ENCODE measurements around the gene BUB3.

BUB3 gene

GRCh38 chr10:123187781-123188180 lies 33.6 kb downstream of the BUB3 start:
- no peak overlapping the region for H3K4me3 ChIP-seq (ENCODE audit: control insufficient read depth, low read depth, low read length)
- TF ChIP-seq CTCF (IDR thresholded peaks at IDR 0.05; ENCODE audit: control insufficient read depth, insufficient read depth, low read depth, low read length, missing control alignments), result no peak

GRCh38 chr10:123191886-123192285 lies 37.7 kb downstream of the BUB3 start:
- DNase-seq (ENCODE audit: low read depth), result no peak
- no peak for TF ChIP-seq CTCF (IDR thresholded peaks at IDR 0.05; ENCODE audit: control insufficient read depth, insufficient read depth, low read depth, low read length, missing control alignments)
- H3K4me3 ChIP-seq (ENCODE audit: control insufficient read depth, low read depth, low read length), result no peak overlapping the region

More at GRCh38 chr10:123187781-123188180, 33.6 kb downstream of the BUB3 start:
- DNase-seq (ENCODE audit: low read depth), result no peak

GRCh38 chr10:123194056-123194455 lies 39.9 kb downstream of the BUB3 start:
- no peak for TF ChIP-seq CTCF (IDR thresholded peaks at IDR 0.05; ENCODE audit: control insufficient read depth, insufficient read depth, low read depth, low read length, missing control alignments)
- no peak for DNase-seq (ENCODE audit: low read depth)
- no peak overlapping the region for H3K4me3 ChIP-seq (ENCODE audit: control insufficient read depth, low read depth, low read length)

- no peak for TF ChIP-seq CTCF (IDR thresholded peaks at IDR 0.05; ENCODE audit: control insufficient read depth, insufficient read depth, low read depth, low read length, missing control alignments)
- H3K4me3 ChIP-seq (ENCODE audit: control insufficient read depth, low read depth, low read length), result no peak overlapping the region
- no peak for DNase-seq (ENCODE audit: low read depth)
Measured at GRCh38 chr10:123200531-123200930, 46.3 kb downstream of the BUB3 start.

GRCh38 chr10:123202506-123202905 lies 48.3 kb downstream of the BUB3 start:
- no peak overlapping the region for H3K4me3 ChIP-seq (ENCODE audit: control insufficient read depth, low read depth, low read length)
- no peak for TF ChIP-seq CTCF (IDR thresholded peaks at IDR 0.05; ENCODE audit: control insufficient read depth, insufficient read depth, low read depth, low read length, missing control alignments)
- DNase-seq (ENCODE audit: low read depth), result no peak

GRCh38 chr10:123203393-123204126 lies 49.4 kb downstream of the BUB3 start:
- TF ChIP-seq CTCF (IDR thresholded peaks at IDR 0.05; ENCODE audit: control insufficient read depth, insufficient read depth, low read depth, low read length, missing control alignments), result no peak
- H3K4me3 ChIP-seq (ENCODE audit: control insufficient read depth, low read depth, low read length), result no peak overlapping the region
- DNase-seq (ENCODE audit: low read depth), result no peak

Data from AG09309 (cell line).